Measurements from ENCODE around the gene PLXNA1. TPM values are rescaled to one million over a fixed set of nuclear protein-coding genes. Genes with fewer than 3 reads are reported as not detected.

The PLXNA1 gene
- total and polyA plus RNA-seq, 2 of the 8 experiments (the other 6 are each of a cell fraction or from before 2014, with no cell fraction given) = 47.5 to 54.9 TPM

DNA sequence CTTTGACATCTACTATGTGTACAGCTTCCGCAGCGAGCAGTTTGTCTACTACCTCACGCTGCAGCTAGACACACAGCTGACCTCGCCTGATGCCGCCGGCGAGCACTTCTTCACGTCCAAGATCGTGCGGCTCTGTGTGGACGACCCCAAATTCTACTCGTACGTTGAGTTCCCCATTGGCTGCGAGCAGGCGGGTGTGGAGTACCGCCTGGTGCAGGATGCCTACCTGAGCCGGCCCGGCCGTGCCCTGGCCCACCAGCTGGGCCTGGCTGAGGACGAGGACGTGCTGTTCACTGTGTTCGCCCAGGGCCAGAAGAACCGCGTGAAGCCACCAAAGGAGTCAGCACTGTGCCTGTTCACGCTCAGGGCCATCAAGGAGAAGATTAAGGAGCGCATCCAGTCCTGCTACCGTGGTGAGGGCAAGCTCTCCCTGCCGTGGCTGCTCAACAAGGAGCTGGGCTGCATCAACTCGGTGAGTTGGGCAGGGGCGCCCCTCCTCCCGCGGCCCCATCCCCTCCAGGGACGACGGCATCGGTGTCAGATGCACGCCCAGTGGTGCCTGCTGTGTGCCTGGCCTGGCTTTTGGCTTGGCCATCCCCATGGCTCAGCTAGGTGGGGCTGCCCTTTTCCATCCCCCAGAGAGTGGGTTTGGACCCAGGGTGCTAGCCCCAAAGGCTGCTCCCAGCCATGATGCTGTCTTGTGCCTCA, 6.6 kb downstream of the PLXNA1 start (continued):
- TF ChIP-seq GABPA (IDR thresholded peaks at IDR 0.05; ENCODE audit: borderline replicate concordance, insufficient read depth, low read length) (no peak), TCF12 (IDR thresholded peaks at IDR 0.05; ENCODE audit: low read depth, low read length) (no peak), POU5F1 (IDR thresholded peaks at IDR 0.05; ENCODE audit: low read depth, low read length) (no peak)

Data from H1 (cell line).